Stimulated activated CD8-positive, alpha-beta memory T cell treated with anti-CD3 and anti-CD28 coated beads, Interleukin-2, amount 100 ng/mL, for 48 hours (primary cell): ENCODE results near the gene SH2B3.

Experiments used
- DNase-seq, 2 donors: peaks; one replicate each; pipeline ENCODE4 v3.0.0-alpha.2; 2020; ENCODE audit warnings: low read depth in 2 of 2

Gene SH2B3

GRCh38 chr12:111427417-111428074 lies 21.8 kb downstream of the SH2B3 start:
- no peak for DNase-seq

DNA sequence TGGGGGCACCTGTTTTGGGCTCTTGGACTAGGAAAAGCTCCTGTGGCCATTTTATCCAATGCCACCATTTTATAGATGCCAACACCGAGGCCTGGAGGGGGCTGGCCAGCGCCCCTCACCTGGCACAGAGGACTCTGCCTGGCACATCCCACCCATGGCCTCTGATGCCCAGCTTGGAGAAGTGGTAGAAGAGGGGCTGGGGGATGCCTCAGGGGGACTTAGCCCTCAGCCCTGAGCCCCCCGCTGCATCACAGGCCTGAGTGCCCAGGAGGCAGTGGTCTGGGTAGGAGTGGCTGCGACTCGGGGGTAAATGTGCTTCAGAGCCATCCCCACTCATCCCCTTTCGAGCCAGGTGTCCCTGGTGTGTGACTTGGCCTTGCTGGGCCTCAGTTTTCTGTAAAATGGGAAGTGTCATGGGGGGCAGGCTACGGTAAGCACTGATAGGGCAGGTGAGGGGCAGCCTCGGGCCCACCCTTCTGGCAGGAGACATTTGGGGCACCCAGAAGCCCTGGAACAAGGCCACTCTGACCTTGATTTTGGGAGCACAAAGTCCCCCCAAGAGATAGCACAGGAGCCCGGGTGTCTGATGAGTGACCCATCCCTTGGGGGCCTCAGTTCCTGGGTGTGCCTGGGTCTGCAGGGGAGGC lies 22.5 kb downstream of the SH2B3 start:
- no peak for DNase-seq

DNA sequence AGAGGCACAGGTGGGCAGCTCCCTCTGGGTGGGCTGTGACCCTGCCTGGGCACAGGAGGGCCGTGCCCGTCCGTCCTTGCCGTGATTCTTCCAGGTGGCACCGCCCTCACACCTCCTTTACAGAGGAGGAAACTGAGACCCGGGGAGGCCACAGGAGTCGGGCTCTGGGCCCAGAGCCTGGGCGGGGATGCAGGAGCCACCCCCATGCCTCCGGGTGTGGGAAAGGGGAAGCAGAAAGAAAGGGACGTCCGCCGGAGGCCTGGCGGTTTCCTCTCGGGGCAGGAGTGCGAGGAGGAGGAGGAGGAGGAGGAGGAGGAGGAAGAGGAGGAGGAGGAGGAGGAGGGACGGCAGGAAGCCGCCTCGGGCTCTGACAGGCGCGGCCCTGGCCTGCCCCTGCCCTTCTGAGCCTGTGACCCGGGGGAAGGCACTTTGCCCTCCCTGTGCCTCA lies 23.0 kb downstream of the SH2B3 start:
- no peak for DNase-seq

GRCh38 chr12:111429828-111430432 lies 24.2 kb downstream of the SH2B3 start:
- DNase-seq, result peak; percentile 63 to 68

GRCh38 chr12:111430433-111431353 lies 25.0 kb downstream of the SH2B3 start:
- DNase-seq, result peak in 1 of 2 donors; percentile 65

GRCh38 chr12:111431772-111432171 lies 26.0 kb downstream of the SH2B3 start:
- DNase-seq, result no peak

DNA sequence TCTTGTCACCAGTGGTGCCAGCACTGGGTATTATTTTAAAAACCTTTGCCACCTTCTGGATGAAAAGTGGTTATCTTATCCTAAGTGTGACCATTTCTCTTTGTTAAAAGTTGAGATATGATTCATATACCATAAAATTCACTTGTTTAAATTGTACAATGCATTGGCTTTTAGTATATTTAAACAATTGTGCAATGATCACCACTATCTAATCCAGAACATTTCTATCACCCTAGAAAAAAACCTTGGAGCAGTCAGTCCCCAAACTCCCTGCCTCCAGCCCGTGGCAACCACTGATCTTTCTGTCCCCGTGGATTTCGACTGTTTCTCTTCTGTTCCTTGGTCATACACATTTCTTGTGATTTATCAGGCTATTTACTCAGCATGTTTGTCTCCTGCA lies 28.3 kb downstream of the SH2B3 start:
- DNase-seq, result no peak

GRCh38 chr12:111434680-111435338 lies 29.1 kb downstream of the SH2B3 start:
- peak; percentile 75 to 78 for DNase-seq

DNA sequence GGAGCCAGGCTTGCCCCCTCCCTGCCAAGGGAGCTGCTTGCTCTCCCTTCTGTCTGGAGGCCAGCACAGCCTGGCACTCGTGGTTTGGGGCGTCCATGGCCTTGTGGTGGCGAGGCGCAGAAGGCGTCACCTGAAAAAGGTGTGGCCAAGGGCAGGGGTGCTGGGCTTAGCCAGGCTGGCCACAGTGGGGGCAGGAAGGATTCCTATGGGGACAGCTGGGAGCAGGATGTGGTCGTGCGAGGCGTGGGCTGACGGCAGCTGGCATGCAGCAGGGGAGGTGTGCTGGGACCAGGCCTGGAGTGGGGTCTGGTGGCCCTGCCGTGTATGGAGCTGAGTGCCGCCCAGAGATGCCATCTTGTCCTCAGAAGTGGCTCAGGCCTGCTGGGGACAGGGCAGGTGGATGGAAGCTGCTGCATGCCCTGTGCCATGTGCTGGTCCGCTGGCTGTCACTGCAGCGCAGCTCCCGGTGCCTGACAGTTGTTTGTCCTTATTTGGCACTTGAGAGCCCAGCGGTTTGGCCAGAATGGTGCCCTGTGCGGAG lies 30.0 kb downstream of the SH2B3 start:
- no peak for DNase-seq

GRCh38 chr12:111436266-111436665 lies 30.5 kb downstream of the SH2B3 start:
- DNase-seq, result no peak

- no peak for DNase-seq
Observed at GRCh38 chr12:111436811-111437210, 31.1 kb downstream of the SH2B3 start.

DNA sequence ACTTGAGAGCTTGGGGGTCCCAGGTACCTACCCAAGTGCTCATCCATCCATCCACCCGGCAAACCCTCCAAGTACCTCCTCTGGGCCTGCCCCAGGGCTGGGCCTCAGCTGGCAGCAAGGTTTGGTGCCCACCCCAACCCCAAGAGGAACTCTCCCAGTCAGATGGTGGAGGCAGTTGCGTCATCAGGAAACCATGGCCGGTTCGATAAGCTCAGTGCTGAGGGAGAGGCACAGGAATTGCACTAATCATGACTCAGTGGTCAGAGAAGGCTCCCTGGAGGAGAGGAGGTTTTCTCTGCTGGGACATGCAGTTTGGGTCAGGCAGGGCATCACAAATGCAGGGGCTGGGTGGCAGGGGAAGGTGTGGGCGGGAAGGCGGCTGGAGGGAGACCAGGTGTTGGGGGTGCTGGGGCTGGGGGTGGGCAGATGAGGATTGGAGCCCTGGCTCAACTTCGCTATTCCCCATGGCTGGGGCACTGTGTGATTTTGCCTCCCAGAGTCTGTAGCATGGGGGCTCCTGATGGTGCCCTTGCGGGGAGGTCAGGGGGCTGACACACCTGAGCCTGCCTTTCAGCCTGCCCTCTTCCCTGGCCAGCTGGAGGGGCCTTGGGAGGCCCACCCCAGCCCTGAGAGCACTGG lies 32.2 kb downstream of the SH2B3 start:
- DNase-seq, result no peak

DNA sequence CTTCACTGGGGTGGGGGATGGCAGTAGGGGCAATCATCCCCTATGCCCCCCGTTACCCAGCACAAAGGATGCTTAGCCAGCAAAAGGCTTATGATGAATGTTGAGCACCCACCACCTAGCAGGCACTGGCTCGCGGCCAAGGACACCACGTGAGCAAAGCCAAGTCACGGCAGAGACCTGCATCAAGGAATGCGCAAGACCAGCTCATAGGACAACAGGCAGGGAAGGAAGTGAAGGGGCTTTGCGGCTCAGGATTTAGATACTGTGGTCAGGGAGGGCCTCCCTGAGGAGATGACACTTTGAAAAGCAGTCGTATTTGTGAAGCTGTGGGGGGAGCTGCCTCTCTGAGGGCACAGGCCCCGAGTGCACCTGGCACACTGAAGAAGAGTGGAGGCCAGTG lies 32.8 kb downstream of the SH2B3 start:
- DNase-seq, result peak; percentile 39 to 56

GRCh38 chr12:111439657-111440151 lies 34.0 kb downstream of the SH2B3 start:
- no peak for DNase-seq

GRCh38 chr12:111440152-111440551 lies 34.4 kb downstream of the SH2B3 start:
- DNase-seq, result no peak

GRCh38 chr12:111440631-111441030 lies 34.9 kb downstream of the SH2B3 start:
- DNase-seq, result no peak

- no peak for DNase-seq
Observed at GRCh38 chr12:111441107-111441928, 35.6 kb downstream of the SH2B3 start.

- no peak for DNase-seq
Observed at GRCh38 chr12:111442301-111443045, 36.8 kb downstream of the SH2B3 start.

- DNase-seq, result no peak
Observed at GRCh38 chr12:111443086-111443485, 37.4 kb downstream of the SH2B3 start.
